Activated CD4-positive, alpha-beta T cell treated with anti-CD3 and anti-CD28 coated beads, Interleukin-2, amount 50 U/mL, for 24 hours (primary cell): ENCODE results near the gene KIAA0930.

Experiments
- DNase-seq, 2 donors: peaks; one replicate each; pipeline ENCODE4 v3.0.0-alpha.2; 2020; ENCODE audit warnings: low read depth in 1 of 2, low spot score in 1 of 2

The KIAA0930 gene

GRCh38 chr22:45238076-45238956, 2.4 kb downstream of the KIAA0930 start:
- no peak for DNase-seq

GRCh38 chr22:45237065-45237990, 3.4 kb downstream of the KIAA0930 start:
- DNase-seq, result no peak

DNA sequence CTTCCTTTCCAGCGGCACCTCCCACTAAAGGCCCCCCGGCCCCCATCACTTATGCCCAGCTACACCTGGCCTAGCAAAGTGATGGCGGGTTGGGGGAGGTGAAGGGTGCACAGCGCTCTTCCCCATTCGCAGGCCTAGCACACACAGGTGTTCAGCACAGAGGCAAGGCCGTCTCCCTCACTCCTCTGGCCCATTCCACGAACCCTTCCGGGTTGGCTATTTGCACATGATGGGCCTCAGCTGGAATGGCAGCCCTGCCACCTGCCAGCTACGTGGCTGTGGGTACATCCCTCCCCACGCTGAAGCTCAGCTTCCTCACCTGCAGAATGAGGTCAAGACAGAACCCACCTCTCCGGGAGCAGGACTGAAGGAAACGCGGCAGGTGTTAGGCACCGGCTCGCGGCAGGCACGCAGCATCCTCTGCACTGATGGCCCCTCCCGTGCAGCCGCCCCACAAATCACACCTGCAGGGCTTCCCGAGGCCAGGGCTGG, 4.8 kb downstream of the KIAA0930 start:
- no peak for DNase-seq

- no peak for DNase-seq
Observed at GRCh38 chr22:45235101-45235777, 5.5 kb downstream of the KIAA0930 start.

DNA sequence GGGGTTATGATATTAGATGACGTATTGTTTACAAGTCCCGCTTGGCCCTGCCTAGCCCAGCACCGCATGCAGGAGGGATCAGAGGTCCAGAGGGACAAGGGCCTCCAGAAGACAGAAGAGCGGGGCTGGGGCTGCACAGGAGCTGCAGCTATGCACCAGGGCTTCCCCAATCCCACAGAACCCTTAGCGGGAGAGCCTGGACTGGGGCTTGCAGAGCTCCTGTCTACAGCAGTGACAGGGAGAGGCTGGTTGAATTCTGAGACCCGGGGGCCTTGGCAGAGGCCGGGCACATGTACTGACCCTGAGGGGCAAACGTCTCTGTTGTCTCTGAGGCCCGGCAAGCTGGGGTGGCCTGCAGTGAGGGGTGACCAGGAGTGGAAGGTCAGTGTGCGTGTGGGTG, 6.9 kb downstream of the KIAA0930 start:
- DNase-seq, result no peak

GRCh38 chr22:45233386-45233785, 7.3 kb downstream of the KIAA0930 start:
- no peak for DNase-seq

DNA sequence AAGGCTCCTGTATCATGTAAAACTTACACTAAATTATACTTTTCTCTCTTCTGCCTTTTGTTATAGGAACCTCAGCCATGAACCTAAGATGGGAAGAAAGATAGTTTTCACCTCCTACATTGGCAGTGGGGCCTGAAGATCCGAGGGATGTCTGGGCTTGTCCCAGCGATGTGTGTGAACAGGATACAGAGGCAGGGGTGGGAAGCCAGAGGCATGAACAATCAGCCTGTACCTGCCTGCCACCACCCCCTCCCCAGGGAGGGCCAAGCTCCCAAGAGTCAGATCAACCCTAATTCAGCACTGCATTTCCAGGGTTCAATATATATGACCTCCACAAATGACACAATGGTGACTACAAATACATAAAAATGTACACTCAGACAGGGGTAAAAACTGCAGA, 9.4 kb downstream of the KIAA0930 start:
- no peak for DNase-seq

DNA sequence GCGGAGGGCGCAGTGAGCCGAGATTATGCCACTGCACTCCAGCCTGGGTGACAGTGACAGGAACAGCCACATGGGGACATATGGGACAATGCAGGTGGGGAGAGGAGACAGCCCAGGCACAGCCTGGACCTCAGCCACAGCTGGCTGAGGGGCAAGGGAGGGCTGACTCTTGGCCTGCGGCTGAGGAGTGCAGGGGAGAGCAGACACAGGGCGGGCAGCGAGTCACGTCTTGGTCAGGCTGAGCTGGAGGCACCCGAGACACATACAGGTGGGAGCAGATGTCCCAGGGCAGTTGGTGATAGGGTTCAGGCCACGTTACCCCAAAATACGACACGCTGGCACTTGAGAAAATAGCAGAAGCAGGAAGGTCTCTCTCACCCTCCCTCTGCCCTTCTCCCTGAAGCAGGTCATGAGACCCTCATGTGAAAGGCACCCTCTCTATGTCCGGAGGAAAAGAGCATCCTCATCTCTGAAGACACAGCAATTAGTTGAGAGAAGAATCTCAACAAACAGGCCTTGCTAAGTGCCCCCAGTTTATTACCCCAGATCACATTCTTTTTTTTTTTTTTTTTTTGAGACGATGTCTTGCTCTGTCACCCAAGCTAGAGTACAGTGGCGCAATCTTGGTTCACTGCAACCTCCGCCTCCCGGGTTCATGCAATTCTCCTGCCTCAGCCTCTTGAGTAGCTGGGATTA, 10.5 kb downstream of the KIAA0930 start:
- DNase-seq, result no peak

- no peak for DNase-seq
Observed at GRCh38 chr22:45229181-45229580, 11.5 kb downstream of the KIAA0930 start.

DNA sequence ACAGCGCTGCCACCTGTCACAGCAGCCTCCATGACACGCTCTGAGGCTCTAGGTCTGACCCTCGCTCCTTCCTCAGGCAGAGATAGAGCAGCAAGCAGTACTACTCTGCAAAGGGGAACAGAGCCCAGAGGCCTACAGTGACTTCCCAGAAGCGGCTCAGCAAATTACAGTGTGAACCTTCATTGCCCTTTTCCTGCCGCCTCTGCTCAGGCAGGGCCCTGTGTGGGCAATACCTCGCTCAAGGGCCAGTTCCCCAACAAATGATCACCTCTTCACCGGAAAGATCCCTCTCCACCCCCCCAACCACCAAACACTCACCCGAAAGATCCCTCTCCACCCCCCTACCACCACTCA, 12.3 kb downstream of the KIAA0930 start:
- no peak for DNase-seq

- DNase-seq, result no peak
Observed at GRCh38 chr22:45227645-45228400, 12.9 kb downstream of the KIAA0930 start.

GRCh38 chr22:45226503-45227186, 14.0 kb downstream of the KIAA0930 start:
- DNase-seq, result no peak

DNA sequence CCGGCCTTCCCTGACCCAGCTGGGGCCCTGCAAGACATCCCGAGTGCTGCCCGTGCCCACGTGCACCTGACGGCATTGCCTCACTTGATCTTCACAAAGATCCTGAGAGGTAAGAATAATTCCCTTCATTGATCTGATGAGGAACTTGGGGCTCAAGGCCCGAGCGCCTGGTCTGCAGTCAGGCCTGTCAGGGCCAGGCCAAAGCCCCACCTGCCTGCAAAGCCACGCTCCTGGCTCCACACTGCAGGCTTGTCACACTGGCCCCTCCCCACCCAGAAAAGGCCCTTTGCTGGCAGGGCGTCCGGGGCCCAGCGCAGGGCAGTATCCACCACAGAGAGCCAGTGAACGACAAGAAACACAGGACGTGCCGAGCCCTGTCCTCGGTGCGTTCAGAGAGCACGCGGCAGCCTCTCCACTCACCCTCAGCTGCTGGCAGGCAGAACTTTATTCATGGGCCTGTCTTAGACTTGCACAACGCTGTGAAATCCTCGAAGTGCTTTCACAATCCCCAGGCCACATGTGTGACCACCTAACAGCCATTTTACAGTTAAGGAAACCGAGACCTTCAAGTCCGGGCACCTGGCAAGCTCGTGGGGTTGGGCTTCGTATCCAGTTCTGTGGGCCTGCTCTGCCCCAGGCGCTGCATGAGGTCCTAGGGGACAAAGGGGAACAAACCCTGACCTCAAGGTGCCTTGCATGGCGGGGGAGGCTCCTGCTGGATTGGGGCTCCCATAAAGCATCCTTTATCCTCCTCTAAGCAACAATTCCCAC, 14.8 kb downstream of the KIAA0930 start:
- DNase-seq, result no peak

GRCh38 chr22:45224988-45225731, 15.5 kb downstream of the KIAA0930 start:
- DNase-seq, result no peak

DNA sequence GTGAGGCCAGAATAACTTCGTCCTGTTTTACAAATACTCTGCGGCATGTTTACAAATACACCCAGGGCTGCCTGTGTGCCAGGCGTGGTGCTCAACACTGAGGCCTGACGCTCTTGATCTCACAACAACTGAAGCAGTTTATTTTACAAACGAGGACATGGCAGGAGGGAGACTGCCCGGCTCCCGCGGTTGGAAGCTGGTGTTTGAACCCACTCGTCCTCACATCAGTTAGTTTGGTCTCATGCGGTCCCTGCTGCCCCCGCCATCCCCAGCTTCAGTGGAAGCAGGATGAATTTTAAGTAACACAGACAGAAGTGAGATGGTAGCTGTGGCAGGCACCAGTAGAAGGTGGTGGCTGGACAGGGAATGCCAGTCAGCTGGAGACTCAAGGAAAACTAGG, 16.4 kb downstream of the KIAA0930 start:
- DNase-seq, result no peak

DNA sequence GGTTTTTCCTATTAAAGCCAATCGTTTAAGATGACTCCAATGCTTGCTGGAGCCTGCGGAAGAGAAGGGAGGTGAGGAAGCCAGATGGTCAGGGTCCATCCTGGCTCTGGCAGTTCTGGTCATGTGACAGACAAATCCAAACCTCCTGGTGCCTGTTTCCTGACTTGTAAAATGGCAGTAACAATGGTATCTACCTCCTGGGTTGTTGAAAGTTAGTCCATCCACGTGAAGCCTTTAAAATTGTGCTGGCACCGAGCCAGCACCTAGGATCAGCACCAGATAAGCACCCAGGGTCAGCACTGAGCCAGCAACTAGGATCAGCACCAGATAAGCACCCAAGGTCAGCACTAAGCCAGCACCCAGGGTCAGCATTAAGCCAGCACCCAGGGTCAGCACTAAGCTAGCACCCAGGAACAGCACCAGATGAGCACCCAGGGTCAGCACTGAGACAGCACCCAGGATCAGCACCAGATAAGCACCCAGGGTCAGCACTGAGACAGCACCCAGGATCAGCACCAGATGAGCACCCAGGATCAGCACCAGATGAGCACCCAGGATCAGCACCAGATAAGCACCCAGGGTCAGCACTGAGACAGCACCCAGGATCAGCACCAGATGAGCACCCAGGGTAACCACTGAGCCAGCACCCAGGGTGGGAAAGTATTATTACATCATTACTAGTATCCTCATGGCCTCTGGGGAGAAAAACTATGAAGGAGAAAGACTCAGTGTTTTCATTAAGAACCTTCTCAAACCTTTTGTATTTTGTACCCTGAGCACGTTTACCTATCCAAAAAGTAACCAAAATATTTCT, 17.2 kb downstream of the KIAA0930 start:
- no peak for DNase-seq

- no peak for DNase-seq
Observed at GRCh38 chr22:45221201-45221600, 19.5 kb downstream of the KIAA0930 start.
